Putamen (tissue), 1 donor: ENCODE data around the gene TIMP3.

Experiments used
- DNase-seq: peaks from one replicate; pipeline ENCODE4 v3.0.0-alpha.2; 2016; ENCODE audit warnings: low spot score

Gene TIMP3

GRCh38 chr22:32882774-32883530, 81.4 kb downstream of the TIMP3 start:
- DNase-seq, result no peak

- DNase-seq, result no peak
Measured at GRCh38 chr22:32887324-32887980, 85.9 kb downstream of the TIMP3 start.

GRCh38 chr22:32888976-32889375, 87.5 kb downstream of the TIMP3 start:
- no peak for DNase-seq

GRCh38 chr22:32896891-32897290, 95.4 kb downstream of the TIMP3 start:
- no peak for DNase-seq

GRCh38 chr22:32897400-32897799, 95.9 kb downstream of the TIMP3 start:
- DNase-seq, result no peak

- no peak for DNase-seq
Measured at GRCh38 chr22:32900886-32901635, 99.6 kb downstream of the TIMP3 start.

- no peak for DNase-seq
Measured at GRCh38 chr22:32901925-32902324, 100.4 kb downstream of the TIMP3 start.

GRCh38 chr22:32903507-32903906, 102.0 kb downstream of the TIMP3 start:
- no peak for DNase-seq

- DNase-seq, result no peak
Measured at GRCh38 chr22:32904044-32904443, 102.5 kb downstream of the TIMP3 start.

GRCh38 chr22:32905400-32905799, 103.9 kb downstream of the TIMP3 start:
- no peak for DNase-seq

GRCh38 chr22:32909581-32910428, 108.3 kb downstream of the TIMP3 start:
- DNase-seq, result no peak

GRCh38 chr22:32910429-32910772, 108.9 kb downstream of the TIMP3 start:
- DNase-seq, result no peak

- DNase-seq, result no peak
Measured at GRCh38 chr22:32911503-32911902, 110.0 kb downstream of the TIMP3 start.
